ENCODE results near the gene CLIC5.

DNA sequence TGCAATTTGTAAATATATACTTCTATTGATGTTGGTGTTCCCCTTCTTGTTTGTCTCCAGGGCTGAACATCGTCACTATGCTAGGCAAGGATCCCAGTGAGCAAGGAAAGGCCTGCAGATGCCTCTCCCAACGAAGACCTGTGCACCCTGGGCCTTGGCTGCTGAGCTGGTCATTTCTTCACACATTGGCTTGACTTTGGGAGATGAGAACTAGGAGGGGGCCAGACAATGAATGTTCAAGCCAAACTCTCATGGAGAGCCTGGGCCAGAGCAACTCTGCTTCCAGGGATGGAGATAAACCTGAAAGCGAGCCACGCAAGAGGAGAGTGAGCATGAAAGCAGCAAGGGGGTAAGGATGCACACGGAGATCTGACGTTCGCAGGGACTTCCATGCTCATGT lies 104.0 kb downstream of the CLIC5 start:
- TF ChIP-seq SP1 (IDR thresholded peaks at IDR 0.05; ENCODE audit: low read depth, low read length) (no peak), CTCF (IDR thresholded peaks at IDR 0.05; ENCODE audit: control extremely low read depth in 1 of 3, insufficient read depth in 1 of 3, low read depth in 1 of 3, low read length in 3 of 3) (no peak), ZNF274 (IDR thresholded peaks at IDR 0.05; ENCODE audit: borderline replicate concordance, extremely low read depth, low read length) (no peak), NRF1 (IDR thresholded peaks at IDR 0.05; ENCODE audit: low read depth, low read length) (no peak), FOSL1 (IDR thresholded peaks at IDR 0.05; ENCODE audit: insufficient read depth, low read depth, low read length) (no peak), TAF1 (IDR thresholded peaks at IDR 0.05; ENCODE audit: low read depth, low read length) (no peak), USF2 (IDR thresholded peaks at IDR 0.05; ENCODE audit: low read length) (no peak)

All from H1 (cell line).